Hepatocyte (in vitro differentiated cells): ENCODE data around the gene TMEM114.

Experiments used
- CTCF ChIP-seq: fragments of 200-600 bp; sonication (generic); IDR thresholded peaks from 2 replicates; pipeline ENCODE4 v1.5.1; 2016; ENCODE audit warnings: antibody characterized with exemption, mild to moderate bottlenecking; ENCODE audit not compliant: poor library complexity
- EZH2phosphoT487 ChIP-seq: fragments of 200-600 bp; sonication (generic); IDR thresholded peaks from one replicate; pipeline ENCODE4 v1.6.1; 2018; ENCODE audit warnings: antibody characterized with exemption, mild to moderate bottlenecking, low read depth, moderate library complexity; ENCODE audit not compliant: unreplicated experiment, severe bottlenecking

DNA sequence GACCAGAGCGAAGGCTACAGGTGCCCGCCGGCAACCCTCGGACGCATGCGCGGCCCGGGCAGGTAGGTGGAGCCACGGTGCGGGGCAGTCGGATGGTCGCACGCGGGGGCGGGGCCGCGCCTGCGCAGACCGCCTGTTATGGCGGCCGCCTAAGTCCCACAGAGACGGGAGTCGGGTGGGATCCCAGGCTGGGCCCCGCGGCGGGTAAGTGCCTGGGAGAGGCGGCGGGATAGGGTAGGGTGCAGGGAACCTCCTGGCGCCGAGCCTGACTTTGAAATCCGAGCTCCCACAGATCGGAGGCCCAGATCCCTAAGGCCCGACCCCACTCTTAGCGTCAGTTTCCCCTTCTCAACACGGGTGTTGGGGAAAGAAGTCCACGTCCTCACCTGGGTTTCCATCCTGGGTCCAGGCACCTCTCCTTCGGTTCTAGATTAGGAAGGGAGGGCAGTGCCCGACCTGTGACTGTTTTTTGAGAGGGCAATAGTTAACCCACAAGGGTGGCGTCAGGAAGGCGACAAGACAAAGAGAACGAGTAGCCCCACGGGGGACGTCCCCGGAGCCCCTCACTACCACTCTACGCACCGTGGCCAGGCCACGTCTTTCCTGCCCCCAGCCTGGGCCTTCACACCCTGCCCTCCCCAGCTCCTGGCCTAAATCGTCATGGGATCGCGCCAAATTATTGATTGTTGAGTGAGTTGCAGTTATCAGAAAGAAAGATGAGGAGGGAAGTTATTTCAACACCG, 31.4 kb upstream of the TMEM114 start, which contains the start of gene METTL22:
- TF ChIP-seq EZH2phosphoT487 (no peak), CTCF (no peak)
